CD4-positive, CD25-positive, alpha-beta regulatory T cell (primary cell): ENCODE data around the gene TOR1A. TPM values are rescaled to one million over a fixed set of nuclear protein-coding genes. Genes with fewer than 3 reads are reported as not detected.
"Not testable (repeated sequence)": the region's sequence is repeated elsewhere in the genome, so short reads cannot be mapped to it uniquely, and the experiment has no call there.

Source experiments
- ATAC-seq, 2 donors: fragments of 150-1000 bp; cut with Tn5 transposase; one replicate each; pipeline ENCODE4 v1.10.0; 2021; ENCODE audit warnings: low read depth in 2 of 2, moderate number of reproducible peaks in 2 of 2, moderate library complexity in 1 of 2
- DNase-seq, 3 donors: peaks; one replicate each; pipeline versions ENCODE4 v3.0.0 to v3.0.0-alpha.2; 2012 to 2022; ENCODE audit warnings: mixed read lengths in 1 of 3
- H3K27ac ChIP-seq: one replicate; pipeline ENCODE4 v1.7.0; 2013; ENCODE audit warnings: mild to moderate bottlenecking, low read length; ENCODE audit not compliant: insufficient read depth, poor library complexity, severe bottlenecking
- H3K27me3 ChIP-seq: one replicate; pipeline ENCODE4 v1.7.0; 2013; ENCODE audit warnings: low read length; ENCODE audit not compliant: control insufficient read depth, insufficient read depth
- H3K36me3 ChIP-seq: one replicate; pipeline ENCODE4 v1.7.0; 2013; ENCODE audit warnings: mild to moderate bottlenecking, low read length, moderate library complexity; ENCODE audit not compliant: control insufficient read depth, insufficient read depth
- H3K4me1 ChIP-seq: 2 replicates; pipeline ENCODE4 v1.7.0; 2013; ENCODE audit warnings: mild to moderate bottlenecking, low read length; ENCODE audit not compliant: insufficient read depth, control insufficient read depth, poor library complexity, severe bottlenecking
- H3K4me3 ChIP-seq: one replicate; pipeline ENCODE4 v1.7.0; 2013; ENCODE audit warnings: low read depth, mild to moderate bottlenecking, low read length, moderate library complexity
- H3K9me3 ChIP-seq, 2 experiments: 1 replicate in 1 of 2; 2 replicates in 1 of 2; pipeline ENCODE4 v1.7.0; 2013; ENCODE audit warnings: low read length in 2 of 2, mild to moderate bottlenecking in 1 of 2, moderate library complexity in 1 of 2; ENCODE audit not compliant: control insufficient read depth in 2 of 2
- H3K27ac Mint-ChIP-seq, 3 donors: one replicate each; pipeline ENCODE4 v1.8.0; 2020 to 2022; ENCODE audit warnings: mild to moderate bottlenecking in 3 of 3, mixed read lengths in 3 of 3, moderate library complexity in 2 of 3
- H3K27me3 Mint-ChIP-seq: one replicate; pipeline ENCODE4 v1.8.0; 2022; ENCODE audit warnings: mild to moderate bottlenecking, mixed read lengths
- H3K36me3 Mint-ChIP-seq: one replicate; pipeline ENCODE4 v1.8.0; 2020; ENCODE audit warnings: mixed read lengths
- H3K4me1 Mint-ChIP-seq, 4 donors: one replicate each; pipeline ENCODE4 v1.8.0; 2020 to 2022; ENCODE audit warnings: mixed read lengths in 4 of 4, mild to moderate bottlenecking in 1 of 4
- H3K4me3 Mint-ChIP-seq, 4 donors: one replicate each; pipeline ENCODE4 v1.8.0; 2020 to 2022; ENCODE audit warnings: mild to moderate bottlenecking in 4 of 4, mixed read lengths in 4 of 4, moderate library complexity in 3 of 4
- H3K9me3 Mint-ChIP-seq, 7 donors: one replicate each; pipeline ENCODE4 v1.8.0; 2020 to 2022; ENCODE audit warnings: mixed read lengths in 7 of 7, mild to moderate bottlenecking in 3 of 7, moderate library complexity in 2 of 7
- polyA plus RNA-seq, 4 donors: library from polyadenylated mRNA; unstranded; fragments of 300-500 nt; fragmentation: Illumina TruSeq; gene quantifications; one replicate each; pipeline ENCODE4 v1.2.3, GENCODE V29; 2021
- total RNA-seq: library from RNA; stranded (reverse); gene quantifications from one replicate; pipeline ENCODE4 v1.2.3, GENCODE V29; 2022

TOR1A gene
- total and polyA plus RNA-seq, 5 donors from 2014 or later: 19.3 to 72.7 (median 66.9) TPM

GRCh38 chr9:129802833-129803675, 20.9 kb downstream of the TOR1A start, which contains the start of gene TOR1B:
Gene TOR1B (plus strand): TSS chr9:129803184. CDS start chr9:129803213, 29 bp downstream.
- peak within 1 kb of the TSS; percentile 93 to 98 (median 96) for H3K4me3 Mint-ChIP-seq
- Histone ChIP-seq H3K27me3 (no peaks in the 10 kb centered on the region), H3K27ac (peak within 1 kb of the TSS; percentile 81), H3K4me3 (peak within 1 kb of the TSS; percentile 84), H3K36me3 (peaks cover 8% of the 10 kb centered on the region), H3K4me1 (peaks cover 11% of the 10 kb centered on the region), H3K9me3 (no peaks in the 10 kb centered on the region)
- peaks cover 16% of the 10 kb centered on the region for H3K36me3 Mint-ChIP-seq
- peak within 1 kb of the TSS; percentile 93 to 96 (median 93) for H3K27ac Mint-ChIP-seq
- H3K27me3 Mint-ChIP-seq: no peaks in the 10 kb centered on the region
- H3K9me3 Mint-ChIP-seq: no peaks in the 10 kb centered on the region
- H3K4me1 Mint-ChIP-seq: peaks cover 0 to 28% (median 19%) of the 10 kb centered on the region in 4 donors
- peak; percentile 94 to 95 for ATAC-seq
- peak; percentile 94 to 96 (median 96) for DNase-seq

DNA sequence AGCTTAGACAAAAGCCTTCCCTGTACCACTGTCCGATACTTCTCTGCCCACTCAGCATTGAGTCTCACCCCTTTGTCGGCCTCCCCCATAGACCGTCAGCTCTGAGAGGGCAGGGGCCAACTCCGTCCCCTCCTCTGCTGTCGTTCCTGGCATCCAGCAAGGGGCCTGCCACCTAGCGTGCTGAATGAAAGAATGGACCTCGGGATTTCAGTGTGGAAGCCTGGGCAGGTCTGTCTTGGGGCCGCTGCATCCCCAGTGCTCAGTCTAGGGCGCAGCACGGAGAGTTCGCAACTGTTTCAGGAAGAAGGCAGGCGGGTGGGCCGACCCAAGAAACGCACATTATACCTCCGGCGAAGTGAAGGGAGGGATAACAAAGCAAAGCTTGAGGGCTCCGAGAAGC, 22.4 kb downstream of the TOR1A start:
- peaks cover 10% of the 10 kb centered on the region for H3K36me3 Mint-ChIP-seq
- H3K27me3 Mint-ChIP-seq: peaks cover 5% of the 10 kb centered on the region
- no peaks in the 10 kb centered on the region for H3K36me3 ChIP-seq
- no peak overlapping the region for H3K4me3 ChIP-seq
- DNase-seq: no peak
- H3K9me3 Mint-ChIP-seq: no peaks in the 10 kb centered on the region
- no peaks in the 10 kb centered on the region for H3K27me3 ChIP-seq
- H3K9me3 ChIP-seq: no peaks in the 10 kb centered on the region
- H3K27ac ChIP-seq: no peak overlapping the region
- H3K4me1 ChIP-seq: peaks cover 11% of the 10 kb centered on the region
- peaks cover 0 to 26% (median 17%) of the 10 kb centered on the region in 4 donors for H3K4me1 Mint-ChIP-seq
- peak overlapping the region in 1 of 3 donors; percentile 80 for H3K27ac Mint-ChIP-seq
- peak overlapping the region in 3 of 4 donors; percentile 69 to 95 (median 74) for H3K4me3 Mint-ChIP-seq
- no peak for ATAC-seq

DNA sequence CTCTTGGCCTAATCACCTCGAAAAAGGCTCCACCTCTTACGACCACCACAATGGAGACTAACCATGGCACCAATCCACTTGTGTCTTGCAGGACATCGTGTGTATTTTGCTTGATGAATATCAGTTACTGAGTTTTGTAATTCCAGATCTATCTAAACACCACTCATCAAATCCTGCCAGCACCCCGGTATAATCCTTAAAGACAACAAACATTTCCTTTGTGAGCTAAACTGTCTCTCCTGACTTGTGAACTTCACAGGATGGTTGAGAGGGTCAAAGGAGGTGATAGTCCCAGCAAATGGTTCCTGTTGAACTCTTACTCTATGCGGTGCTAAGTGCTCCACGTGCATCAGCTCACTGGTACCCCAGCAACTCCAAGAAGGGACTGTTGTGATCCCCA, 25.0 kb downstream of the TOR1A start:
- Mint-ChIP-seq H3K36me3 (no peaks in the 10 kb centered on the region), H3K27ac (no peak overlapping the region), H3K27me3 (peaks cover 5% of the 10 kb centered on the region), H3K4me1 (peaks cover 0 to 9% (median 3%) of the 10 kb centered on the region in 4 donors), H3K9me3 (no peaks in the 10 kb centered on the region), H3K4me3 (no peak overlapping the region)
- DNase-seq (no peak), ATAC-seq (no peak)
- peaks cover 5% of the 10 kb centered on the region for H3K4me1 ChIP-seq
- no peak overlapping the region for H3K4me3 ChIP-seq
- no peaks in the 10 kb centered on the region for H3K9me3 ChIP-seq
- H3K36me3 ChIP-seq: no peaks in the 10 kb centered on the region
- H3K27ac ChIP-seq: no peak overlapping the region
- H3K27me3 ChIP-seq: no peaks in the 10 kb centered on the region

DNA sequence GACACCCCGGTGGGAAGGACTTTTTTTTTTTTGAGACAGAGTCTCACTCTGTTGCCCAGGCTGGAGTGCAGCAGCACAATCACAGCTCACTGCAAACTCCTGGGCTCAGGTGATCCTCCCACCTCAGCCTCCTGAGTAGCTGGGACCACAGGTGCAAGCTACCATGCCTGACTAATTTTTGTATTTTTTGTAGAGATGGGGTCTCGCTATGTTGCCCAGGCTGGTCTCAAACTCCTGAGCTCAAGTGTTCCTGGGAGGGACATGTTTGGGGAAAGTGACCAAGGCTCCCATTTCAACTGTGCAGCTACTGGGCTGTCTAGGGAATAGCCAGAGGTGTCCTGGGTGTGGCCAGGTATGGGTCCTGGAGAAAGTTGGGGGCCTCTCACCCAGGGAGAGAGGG, 27.9 kb downstream of the TOR1A start:
- DNase-seq, H3K9me3 Mint-ChIP-seq, H3K4me3 Mint-ChIP-seq, H3K27me3 Mint-ChIP-seq, H3K4me1 Mint-ChIP-seq, ATAC-seq, H3K36me3 Mint-ChIP-seq, H3K4me3 ChIP-seq, H3K36me3 ChIP-seq, H3K27me3 ChIP-seq, H3K9me3 ChIP-seq, H3K4me1 ChIP-seq, H3K27ac ChIP-seq: not testable (repeated sequence)
- peak overlapping the region in 1 of 3 donors; percentile 59 for H3K27ac Mint-ChIP-seq

DNA sequence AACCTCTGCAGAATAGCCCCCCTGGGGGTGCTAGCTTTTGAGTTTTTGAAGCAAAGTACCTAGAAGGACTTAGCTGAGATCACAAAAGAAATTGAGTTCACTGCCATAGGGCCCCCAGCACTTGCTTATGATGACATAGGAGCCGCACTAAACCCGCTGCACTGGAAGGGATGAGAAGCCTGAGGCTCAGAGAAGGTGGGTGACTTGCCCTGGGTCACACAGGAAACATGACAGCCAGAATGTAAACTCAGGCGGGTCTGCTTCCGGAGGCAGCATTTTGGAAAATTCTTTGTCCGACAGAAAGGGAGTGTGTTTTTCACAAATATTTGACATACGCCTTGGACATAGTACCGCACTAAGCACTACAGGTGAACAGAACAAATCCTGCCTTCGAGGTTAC, 29.4 kb downstream of the TOR1A start:
- DNase-seq (no peak), ATAC-seq (no peak)
- Histone ChIP-seq H3K27me3 (no peaks in the 10 kb centered on the region), H3K4me3 (no peak overlapping the region), H3K36me3 (no peaks in the 10 kb centered on the region), H3K9me3 (no peaks in the 10 kb centered on the region), H3K4me1 (peaks cover 7% of the 10 kb centered on the region), H3K27ac (no peak overlapping the region)
- Mint-ChIP-seq H3K4me1 (peaks cover 0 to 11% (median 3%) of the 10 kb centered on the region in 4 donors), H3K36me3 (no peaks in the 10 kb centered on the region), H3K4me3 (no peak overlapping the region), H3K27ac (no peak overlapping the region), H3K9me3 (no peaks in the 10 kb centered on the region), H3K27me3 (peaks cover 11% of the 10 kb centered on the region)

- peaks cover 3 to 17% (median 7%) of the 10 kb centered on the region in 4 donors for H3K4me1 Mint-ChIP-seq
- no peaks in the 10 kb centered on the region for H3K9me3 Mint-ChIP-seq
- H3K36me3 Mint-ChIP-seq: no peaks in the 10 kb centered on the region
- H3K27me3 ChIP-seq: no peaks in the 10 kb centered on the region
- no peak overlapping the region for H3K27ac Mint-ChIP-seq
- no peak overlapping the region for H3K27ac ChIP-seq
- H3K27me3 Mint-ChIP-seq: peaks cover 26% of the 10 kb centered on the region
- ATAC-seq (no peak), DNase-seq (no peak)
- H3K4me3 Mint-ChIP-seq: no peak overlapping the region
- no peaks in the 10 kb centered on the region for H3K9me3 ChIP-seq
- H3K36me3 ChIP-seq: no peaks in the 10 kb centered on the region
- H3K4me1 ChIP-seq: peaks cover 7% of the 10 kb centered on the region
- H3K4me3 ChIP-seq: no peak overlapping the region
Measured at GRCh38 chr9:129786481-129786880, 37.5 kb downstream of the TOR1A start.

DNA sequence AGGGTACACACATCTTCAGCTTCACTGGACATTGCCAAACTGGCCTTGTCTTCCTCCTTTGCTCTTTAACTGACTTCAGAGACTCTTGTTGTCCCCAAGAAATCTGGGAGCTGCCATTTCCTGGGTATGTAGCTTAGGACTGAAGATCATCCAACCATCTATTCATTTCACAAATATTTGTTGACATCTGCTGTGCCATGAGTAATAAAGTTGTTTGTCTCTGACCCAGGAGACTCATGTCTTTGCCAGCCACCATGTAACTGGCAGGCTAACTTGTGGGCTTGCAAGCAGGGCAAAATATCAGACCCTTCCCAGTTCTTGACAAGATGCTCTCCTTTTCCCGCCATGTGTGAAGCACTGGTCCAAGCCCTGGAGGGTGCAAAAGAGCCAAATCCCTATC, 38.1 kb downstream of the TOR1A start:
- DNase-seq (no peak), ATAC-seq (no peak)
- Histone ChIP-seq H3K27ac (no peak overlapping the region), H3K9me3 (no peaks in the 10 kb centered on the region), H3K27me3 (no peaks in the 10 kb centered on the region), H3K36me3 (no peaks in the 10 kb centered on the region), H3K4me1 (peaks cover 7% of the 10 kb centered on the region), H3K4me3 (no peak overlapping the region)
- Mint-ChIP-seq H3K27ac (no peak overlapping the region), H3K27me3 (peaks cover 26% of the 10 kb centered on the region), H3K9me3 (no peaks in the 10 kb centered on the region), H3K36me3 (no peaks in the 10 kb centered on the region), H3K4me1 (peaks cover 3 to 17% (median 7%) of the 10 kb centered on the region in 4 donors), H3K4me3 (no peak overlapping the region)

DNA sequence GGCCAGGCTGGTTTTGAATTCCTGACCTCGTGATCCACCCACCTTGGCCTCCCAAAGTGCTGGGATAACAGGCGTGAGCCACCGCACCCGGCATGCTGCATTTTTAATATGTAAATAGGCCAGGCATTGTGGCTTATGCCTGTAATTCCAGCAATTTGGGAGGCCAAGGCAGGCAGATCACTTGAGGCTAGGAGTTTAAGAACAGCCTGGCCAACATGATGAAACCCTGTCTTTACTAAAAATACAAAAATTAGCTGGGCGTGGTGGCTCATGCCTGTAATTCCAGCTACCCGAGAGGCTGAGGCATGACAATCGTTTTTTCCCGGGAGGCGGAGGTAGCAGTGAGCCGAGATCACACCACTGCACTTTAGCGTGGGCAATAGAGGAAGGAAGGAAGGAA, 39.0 kb downstream of the TOR1A start:
- not testable (repeated sequence) for H3K36me3 ChIP-seq, DNase-seq, H3K9me3 Mint-ChIP-seq, H3K27me3 ChIP-seq, H3K4me3 Mint-ChIP-seq, H3K36me3 Mint-ChIP-seq, H3K27ac Mint-ChIP-seq, H3K4me3 ChIP-seq, H3K9me3 ChIP-seq, H3K27ac ChIP-seq, H3K4me1 Mint-ChIP-seq, ATAC-seq, H3K4me1 ChIP-seq
- peaks cover 20% of the 10 kb centered on the region for H3K27me3 Mint-ChIP-seq
